HG03139 (cell line): Measurements from ENCODE around the gene P2RX6.
"Not testable (repeated sequence)": the region's sequence is repeated elsewhere in the genome, so short reads cannot be mapped to it uniquely, and the experiment has no call there.

Source experiments
- ATAC-seq: cut with Tn5 transposase; IDR thresholded peaks from one replicate; pipeline ENCODE4 v1.9.1; 2021; ENCODE audit not compliant: unreplicated experiment

The P2RX6 gene

DNA sequence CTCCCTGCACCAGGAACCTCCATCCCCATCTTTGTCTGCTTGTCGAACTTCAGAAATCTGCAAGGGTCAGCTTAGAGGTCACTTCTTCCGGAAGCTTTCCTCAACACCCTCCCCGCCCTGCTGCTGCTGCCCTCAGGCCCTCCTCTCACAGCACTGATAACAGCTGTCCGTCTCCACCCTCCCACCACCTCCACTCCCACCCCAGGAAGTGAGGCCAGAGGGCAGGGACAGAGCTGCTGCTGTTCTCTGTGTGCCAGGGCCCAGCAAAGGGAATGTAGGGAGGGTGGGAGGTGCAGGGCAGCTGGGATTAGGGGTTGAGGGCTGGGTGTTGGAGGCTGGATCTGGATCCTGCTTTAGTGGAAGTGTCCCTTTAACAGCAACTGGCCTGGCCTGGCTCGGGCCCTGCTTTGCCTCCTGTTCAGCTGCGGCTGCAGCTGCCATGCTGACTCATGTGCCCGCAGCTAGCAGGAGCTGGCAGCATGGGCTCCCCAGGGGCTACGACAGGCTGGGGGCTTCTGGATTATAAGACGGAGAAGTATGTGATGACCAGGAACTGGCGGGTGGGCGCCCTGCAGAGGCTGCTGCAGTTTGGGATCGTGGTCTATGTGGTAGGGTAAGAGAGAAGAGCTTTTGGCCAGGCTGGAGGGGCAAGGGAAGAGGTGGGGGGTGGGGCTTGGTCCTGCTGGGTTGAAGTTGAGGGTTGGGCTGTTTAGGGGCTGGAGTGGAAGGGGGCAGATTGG lies at the start of gene P2RX6:
TSS of gene P2RX6 (plus strand) at position 440 of the 740 bp plus-strand sequence. CDS start at position 450, 10 bp downstream.
- ATAC-seq: no peak

DNA sequence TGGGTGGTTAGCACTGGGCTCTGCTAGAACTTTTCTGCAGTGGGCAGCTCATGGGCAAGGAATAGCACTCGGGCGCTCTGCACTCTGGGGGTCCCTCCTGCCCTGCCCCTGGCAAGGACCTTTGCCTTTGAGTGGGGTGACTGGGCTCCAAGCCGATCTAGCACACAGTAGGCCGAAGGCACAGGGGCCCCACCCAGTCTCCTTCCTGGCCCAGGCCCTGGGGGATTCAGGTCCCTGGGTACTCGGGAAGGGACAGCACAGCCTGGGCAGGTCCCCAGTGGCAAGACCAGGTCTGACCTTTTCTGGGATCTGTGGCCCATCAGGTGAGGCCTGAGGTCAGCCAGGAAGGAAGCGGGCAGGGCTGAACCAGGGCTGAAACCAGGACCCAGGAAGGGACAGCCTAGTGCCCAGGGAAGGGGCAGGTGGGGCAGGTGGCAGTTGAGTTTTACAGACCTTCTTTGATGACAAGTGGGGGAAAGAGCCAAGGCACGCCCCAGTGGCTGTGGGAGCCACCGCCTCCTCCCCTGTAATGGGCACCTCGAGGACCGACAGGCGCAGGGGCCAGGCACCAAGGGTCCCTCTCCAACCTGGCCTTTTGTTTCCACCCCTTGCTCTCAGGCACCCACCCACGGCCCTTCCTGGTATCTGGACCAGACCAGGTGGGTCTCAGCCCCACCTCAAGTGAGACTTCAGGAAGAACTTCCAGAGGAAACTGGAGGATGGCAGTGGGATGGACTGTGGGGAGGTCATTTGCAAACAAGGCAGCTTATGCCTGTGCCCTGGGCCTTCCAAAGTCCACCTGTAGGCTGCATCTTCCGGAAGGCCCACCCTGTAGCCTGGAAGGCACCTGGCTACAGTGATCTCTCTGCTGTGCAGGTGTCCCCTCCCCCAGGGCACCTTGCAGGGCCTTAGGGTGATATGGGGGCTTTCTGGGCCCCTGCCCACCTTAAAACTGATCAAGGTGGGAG lies 48.8 kb upstream of the P2RX6 start:
- no peak for ATAC-seq

DNA sequence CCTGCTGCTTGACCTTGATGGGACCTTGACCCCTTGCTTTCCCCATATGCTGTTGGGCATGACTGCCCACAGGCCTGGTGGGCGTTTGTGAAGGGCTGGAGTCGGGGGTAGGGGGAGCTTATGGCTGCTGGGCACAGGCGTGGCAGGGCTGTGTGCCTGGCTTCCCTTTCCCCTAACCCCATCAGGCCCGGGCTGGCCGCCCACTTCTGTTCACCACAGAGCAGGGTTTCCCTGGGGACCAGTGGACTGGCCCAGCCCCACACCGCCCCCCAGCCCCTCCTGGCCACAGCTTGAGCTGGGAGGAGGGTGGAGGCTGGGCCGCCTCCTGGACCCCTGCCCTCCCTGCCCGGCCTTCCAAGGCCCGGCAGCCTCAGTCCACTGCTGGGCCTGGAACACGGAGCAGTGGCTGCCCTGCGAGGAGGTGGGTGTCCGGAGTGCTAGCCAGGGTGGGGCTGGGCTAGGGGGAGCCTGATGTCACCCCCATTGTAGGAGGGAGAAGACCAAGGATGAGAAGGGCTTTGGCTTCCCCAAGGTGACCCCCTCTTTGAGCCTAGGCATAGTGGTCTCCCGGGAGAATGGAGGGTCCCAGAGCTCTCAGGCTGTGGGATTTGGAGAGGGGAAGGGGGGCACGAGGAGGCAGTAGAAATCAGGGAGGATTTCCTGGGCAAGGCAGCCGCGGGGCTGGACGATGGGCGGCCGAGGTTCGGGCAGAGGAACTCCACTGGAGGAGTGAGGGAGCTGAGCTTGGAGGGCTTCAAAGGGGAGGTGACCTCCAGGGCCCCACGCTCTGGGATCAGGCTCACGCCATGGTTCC lies 47.9 kb upstream of the P2RX6 start, which contains the start of gene AIFM3:
TSS of gene AIFM3 (plus strand) at position 373 of the 814 bp plus-strand sequence. CDS start 690 bp downstream, outside the sequence.
- no peak for ATAC-seq

- ATAC-seq: no peak
Observed at GRCh38 chr22:20967697-20968211, 47.2 kb upstream of the P2RX6 start.

DNA sequence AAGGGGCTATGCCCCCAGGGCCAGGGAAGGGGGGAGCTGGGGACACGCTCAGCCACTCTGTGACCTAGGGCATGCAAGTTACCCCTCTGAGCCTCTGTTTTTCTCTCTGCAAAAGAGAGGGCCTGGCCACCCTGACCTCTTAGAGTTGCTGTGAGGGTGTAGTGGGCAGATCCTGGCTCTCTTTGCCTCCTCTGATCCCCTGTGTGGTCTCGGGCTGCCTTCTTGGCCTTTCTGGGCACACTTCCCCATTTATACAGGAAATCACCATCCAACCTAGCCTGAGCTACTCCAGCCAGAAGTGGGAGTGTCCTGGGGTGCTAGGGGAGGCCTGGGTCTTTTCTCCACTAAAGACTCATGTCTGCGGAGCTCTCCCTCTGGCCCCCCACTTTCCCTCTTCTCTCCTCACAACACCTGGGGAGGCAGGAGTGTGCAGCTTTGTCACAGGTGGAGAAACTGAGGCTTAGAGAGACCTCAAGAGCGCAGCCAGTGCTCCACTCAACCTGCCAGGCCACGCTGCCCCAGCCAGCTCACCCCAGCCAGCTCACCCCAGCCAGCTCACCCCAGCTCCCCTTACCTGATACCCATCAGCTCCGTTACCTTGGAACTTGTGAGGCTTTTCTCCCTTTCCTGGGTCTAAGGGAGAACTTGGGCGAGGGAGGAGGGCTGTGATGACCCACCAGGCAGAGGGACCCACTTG lies 46.5 kb upstream of the P2RX6 start:
- no peak for ATAC-seq

- no peak for ATAC-seq
Observed at GRCh38 chr22:20970939-20971657, 43.9 kb upstream of the P2RX6 start.

GRCh38 chr22:20972014-20972694 lies 42.8 kb upstream of the P2RX6 start:
- not testable (repeated sequence) for ATAC-seq

- no peak for ATAC-seq
Observed at GRCh38 chr22:20972933-20973577, 41.9 kb upstream of the P2RX6 start.

- no peak for ATAC-seq
Observed at GRCh38 chr22:20973634-20974286, 41.2 kb upstream of the P2RX6 start.

- no peak for ATAC-seq
Observed at GRCh38 chr22:20974336-20974955, 40.5 kb upstream of the P2RX6 start.

DNA sequence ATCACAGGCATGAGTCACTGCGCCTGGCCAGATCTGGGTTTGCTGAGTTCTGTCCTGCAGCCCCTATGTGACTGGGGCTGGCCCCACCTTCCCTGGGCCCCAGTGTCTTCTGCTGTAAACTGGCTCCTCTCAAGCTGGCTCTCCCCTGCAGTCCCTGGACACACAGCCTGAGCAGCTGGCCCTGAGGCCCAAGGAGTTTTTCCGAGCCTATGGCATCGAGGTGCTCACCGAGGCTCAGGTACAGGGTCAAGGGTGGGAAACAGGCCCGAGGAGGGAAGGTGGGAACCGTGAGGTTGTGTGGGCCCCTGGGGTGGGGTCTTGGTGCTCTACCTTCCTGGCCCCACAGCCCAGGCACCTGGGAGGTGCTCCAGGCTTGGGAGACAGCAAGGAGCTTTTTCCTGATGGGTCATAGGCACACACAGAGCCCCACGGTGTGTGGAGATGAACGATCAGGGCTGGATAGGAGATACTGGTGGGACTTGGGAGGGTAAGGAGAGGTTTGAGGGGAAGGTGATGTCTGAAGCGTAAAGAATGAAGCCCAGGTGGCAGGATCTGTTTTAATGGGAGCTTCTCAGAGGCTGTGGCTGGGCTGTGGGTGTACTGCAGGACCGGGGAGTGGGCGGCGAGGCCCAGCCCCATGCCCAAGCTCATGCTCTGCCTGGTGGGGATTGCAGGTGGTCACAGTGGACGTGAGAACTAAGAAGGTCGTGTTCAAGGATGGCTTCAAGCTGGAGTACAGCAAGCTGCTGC lies 39.2 kb upstream of the P2RX6 start:
- no peak for ATAC-seq

GRCh38 chr22:20976291-20976877 lies 38.6 kb upstream of the P2RX6 start:
- ATAC-seq: no peak

- ATAC-seq: no peak
Observed at GRCh38 chr22:20977019-20977418, 37.9 kb upstream of the P2RX6 start.

- ATAC-seq: no peak
Observed at GRCh38 chr22:20977516-20978170, 37.3 kb upstream of the P2RX6 start.

- ATAC-seq: no peak
Observed at GRCh38 chr22:20978419-20978818, 36.5 kb upstream of the P2RX6 start.
